Heart right ventricle (tissue), 16 donors: ENCODE measurements around the gene RAB31. TPM values are rescaled to one million over a fixed set of nuclear protein-coding genes. Genes with fewer than 3 reads are reported as not detected.

Experiments used
- ATAC-seq, 8 donors: fragments of 200-7000 bp; cut with Tn5 transposase; one replicate each; pipeline ENCODE4 v1.9.1; 2020; ENCODE audit warnings: mild to moderate bottlenecking in 8 of 8, moderate library complexity in 8 of 8, moderate number of reproducible peaks in 1 of 8
- DNase-seq, 2 donors: peaks; one replicate each; pipeline ENCODE4 v3.0.0-alpha.2; 2020
- H3K27ac ChIP-seq, 10 donors: fragments of 200-600 bp; sonication (generic) in 2 of 10; one replicate each; pipeline versions ENCODE4 v1.5.0 to v1.8.0; 2020 to 2022; ENCODE audit warnings: mild to moderate bottlenecking in 3 of 10
- H3K27me3 ChIP-seq, 7 donors: fragments of 200-600 bp; one replicate each; pipeline ENCODE4 v1.8.0; 2021 to 2022; ENCODE audit warnings: mild to moderate bottlenecking in 2 of 7
- H3K36me3 ChIP-seq, 9 donors: fragments of 200-600 bp; sonication (generic) in 1 of 9; one replicate each; pipeline versions ENCODE4 v1.5.0 to v1.8.0; 2020 to 2022; ENCODE audit warnings: mild to moderate bottlenecking in 2 of 9
- H3K4me1 ChIP-seq, 9 donors: fragments of 200-600 bp; sonication (generic) in 1 of 9; one replicate each; pipeline versions ENCODE4 v1.5.0 to v1.8.0; 2020 to 2022; ENCODE audit warnings: mild to moderate bottlenecking in 4 of 9
- H3K4me3 ChIP-seq, 10 donors: fragments of 200-600 bp; sonication (generic) in 2 of 10; one replicate each; pipeline versions ENCODE4 v1.5.0 to v1.8.0; 2020 to 2022; ENCODE audit warnings: mild to moderate bottlenecking in 7 of 10, moderate library complexity in 2 of 10
- H3K9me3 ChIP-seq, 11 donors: fragments of 200-600 bp in 10 of 11; sonication (generic) in 2 of 11; one replicate each; pipeline versions ENCODE4 v1.5.0 to v1.8.0; 2013 to 2022; ENCODE audit warnings: mild to moderate bottlenecking in 2 of 11, control low read depth in 1 of 11, moderate library complexity in 1 of 11
- WGBS, 2 donors: extraction: QIAGEN DNeasy Blood & Tissue Kit; methylation state at CpG; one replicate each; pipeline ENCODE4 v1.1.7; 2013; ENCODE audit warnings: inconsistent platforms in 1 of 2; 5-methylcytosine and 5-hydroxymethylcytosine counted together
- intact Hi-C, 10 donors: fragments of 100-400 bp; cut with DNase I; formaldehyde crosslinking; loops; one replicate each; pipeline versions ENCODE4 v1.11.1 to v1.14.2; 2022
- polyA plus RNA-seq, 2 donors: library from polyadenylated mRNA; stranded (reverse); fragments of 200-250 nt; gene quantifications; one replicate each; pipeline ENCODE4 v1.2.3, GENCODE V29; 2013
- total RNA-seq, 10 donors: library from RNA; stranded (reverse); fragmentation: NEBNext Ultra II Directional in 3 of 10; extraction: Animal tissue kit (Norgen Biotek cat#: 25700) in 3 of 10; gene quantifications; one replicate each; pipeline versions ENCODE4 v1.2.1 to v1.2.4, GENCODE V29; 2021 to 2023
- TF ChIP-seq, protein P1 (sequence below), 9 donors: fragments of 200-600 bp; sonication (generic) in 2 of 9; IDR thresholded peaks; one replicate each; pipeline versions ENCODE4 v1.5.0 to v1.8.0; 2021 to 2022; ENCODE audit warnings: antibody characterized with exemption in 9 of 9, mild to moderate bottlenecking in 5 of 9, moderate library complexity in 1 of 9
- donor health status: Arrhythmogenic right ventricular cardiomyopathy.
- donor health status: ischemic (EF 13 %, LVEDD 7.1; RV severe dilation, severe dysfunction).
- donor health status: healthy with polysubstance abuse.
- donor health status: DM: no; HTN: yes; CAD: no.
- donor health status: DM: no; HTN: no; CAD: no.
- donor health status: ischemic (EF 25% LVEDD 6.9; RV normal size, moderate dysfunction).
- donor health status: ischemic (EF 25% LVEDD 5.7; RV mildly dilated, moderate dysfunction).
- donor health status: healthy.
- donor health status: DM: yes; HTN: yes; CAD: no.
- donor health status: Ischemic cardiomyopathy.
- donor health status: ischemic (EF 35%, LVEDD 5.7; RV mildly dilated, moderate dysfunction).
- donor health status: nonischemic (EF 11% LVEDD 7.7; RV severe dilation, severe dysfunction).
- donor health status: DM: yes; HTN: yes; CAD: no.
- donor health status: PGD.
- donor health status: ischemic (EF 29% LVEDD 5.4; RV normal size, mild dysfunction).
- donor health status: nonischemic (EF 23%, LVEDD 6.1; RV moderate dilation, normal function).

The RAB31 gene
- total and polyA plus RNA-seq, 12 donors: 4.5 to 47.8 (median 16.6) TPM

DNA sequence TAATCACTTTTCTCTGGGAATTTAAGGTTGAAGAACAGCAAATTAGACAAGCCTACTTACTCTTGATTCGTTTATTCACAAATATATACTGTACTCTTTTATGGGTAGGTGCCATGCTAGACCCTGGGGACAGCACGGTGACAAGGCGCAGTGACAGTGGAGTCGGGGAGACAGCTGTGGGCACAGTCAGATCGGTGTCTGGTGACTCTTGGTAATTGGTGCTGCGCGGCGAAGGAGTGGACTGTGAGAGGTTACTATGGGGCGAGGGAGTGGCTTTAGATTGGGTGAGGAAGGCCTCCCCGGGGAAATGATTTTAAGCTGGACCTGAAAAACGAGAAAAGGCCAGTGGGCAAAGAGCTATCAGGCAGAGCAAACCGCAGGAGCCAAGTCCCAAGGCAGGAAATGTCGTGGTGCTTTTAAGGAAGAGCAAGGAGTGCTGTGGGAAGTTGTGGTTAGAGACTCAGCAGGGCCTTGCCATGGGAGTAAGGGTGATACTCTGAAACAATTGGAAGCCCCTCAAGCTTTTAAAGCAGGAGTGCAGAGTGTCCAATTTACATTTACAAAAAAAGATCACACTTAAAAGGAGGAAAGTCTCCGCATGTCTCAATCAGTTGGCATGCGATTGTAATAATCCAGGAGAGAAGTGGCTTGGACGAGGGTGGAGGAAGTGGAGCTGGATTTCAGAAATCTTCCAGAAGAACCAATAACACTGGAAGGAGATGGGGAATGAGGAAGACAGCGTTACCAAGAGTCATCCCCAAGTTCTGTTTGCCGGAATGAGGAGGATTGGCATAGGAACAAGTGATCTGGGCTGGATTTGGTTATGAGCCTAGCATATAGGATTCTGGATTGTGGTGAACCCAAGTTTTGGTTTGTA, 141.5 kb downstream of the RAB31 start:
- DNase-seq: peak; percentile 43 to 44
- Histone ChIP-seq H3K27ac (peak overlapping the region in 8 of 10 donors; percentile 29 to 84 (median 50)), H3K9me3 (no peaks in the 10 kb centered on the region), H3K36me3 (peaks cover 0 to 25% (median 0%) of the 10 kb centered on the region in 9 donors), H3K4me3 (peak overlapping the region in 1 of 10 donors; percentile 11), H3K4me1 (peaks cover 6 to 72% (median 32%) of the 10 kb centered on the region in 9 donors), H3K27me3 (no peaks in the 10 kb centered on the region)
- intact Hi-C loops: loop anchor here in 3 of 10 donors (10.0 kb wide), 2 partner anchors 45 to 65 kb away; partner anchors contain the start of gene VAPA (in 2 of the 3)
- peak; percentile 72 to 87 (median 78) for ATAC-seq
- WGBS, 2 donors: 67 to 75% methylated on average over 18 of the region's 18 CpGs
- TF ChIP-seq, protein P1, sequence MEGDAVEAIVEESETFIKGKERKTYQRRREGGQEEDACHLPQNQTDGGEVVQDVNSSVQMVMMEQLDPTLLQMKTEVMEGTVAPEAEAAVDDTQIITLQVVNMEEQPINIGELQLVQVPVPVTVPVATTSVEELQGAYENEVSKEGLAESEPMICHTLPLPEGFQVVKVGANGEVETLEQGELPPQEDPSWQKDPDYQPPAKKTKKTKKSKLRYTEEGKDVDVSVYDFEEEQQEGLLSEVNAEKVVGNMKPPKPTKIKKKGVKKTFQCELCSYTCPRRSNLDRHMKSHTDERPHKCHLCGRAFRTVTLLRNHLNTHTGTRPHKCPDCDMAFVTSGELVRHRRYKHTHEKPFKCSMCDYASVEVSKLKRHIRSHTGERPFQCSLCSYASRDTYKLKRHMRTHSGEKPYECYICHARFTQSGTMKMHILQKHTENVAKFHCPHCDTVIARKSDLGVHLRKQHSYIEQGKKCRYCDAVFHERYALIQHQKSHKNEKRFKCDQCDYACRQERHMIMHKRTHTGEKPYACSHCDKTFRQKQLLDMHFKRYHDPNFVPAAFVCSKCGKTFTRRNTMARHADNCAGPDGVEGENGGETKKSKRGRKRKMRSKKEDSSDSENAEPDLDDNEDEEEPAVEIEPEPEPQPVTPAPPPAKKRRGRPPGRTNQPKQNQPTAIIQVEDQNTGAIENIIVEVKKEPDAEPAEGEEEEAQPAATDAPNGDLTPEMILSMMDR (IDR thresholded peaks at IDR 0.05): no peak

DNA sequence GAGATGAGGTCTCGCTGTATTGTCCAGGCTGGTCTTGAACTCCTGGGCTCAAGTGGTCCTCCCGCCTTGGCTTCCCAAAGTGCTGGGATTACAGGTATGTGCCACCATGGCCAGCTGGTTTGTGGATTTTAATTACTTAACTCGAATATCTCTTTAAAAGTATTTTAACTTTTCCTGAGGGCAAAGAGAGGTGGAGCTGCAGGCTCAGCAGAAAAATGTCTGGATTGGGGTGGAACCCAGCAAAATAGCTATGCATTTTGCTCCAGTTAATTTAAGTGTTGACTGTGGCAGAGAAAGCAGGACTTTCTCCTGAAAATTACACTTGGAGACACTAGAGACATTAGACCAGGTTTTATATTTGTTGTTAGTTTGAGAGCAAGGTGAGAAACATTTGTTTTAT, 142.2 kb downstream of the RAB31 start:
- 91 to 94% methylated on average over 3 of the region's 3 CpGs for WGBS, 2 donors
- H3K4me3 ChIP-seq: no peak overlapping the region
- H3K27me3 ChIP-seq: no peaks in the 10 kb centered on the region
- intact Hi-C loops: loop anchor here in 1 of 10 donors (10.0 kb wide), 1 partner anchor 46 kb away; no protein-coding TSS in a partner anchor
- H3K36me3 ChIP-seq: peaks cover 0 to 25% (median 0%) of the 10 kb centered on the region in 9 donors
- H3K9me3 ChIP-seq: no peaks in the 10 kb centered on the region
- H3K27ac ChIP-seq: peak overlapping the region in 6 of 10 donors; percentile 29 to 84 (median 62)
- peaks cover 6 to 74% (median 30%) of the 10 kb centered on the region in 9 donors for H3K4me1 ChIP-seq
- TF ChIP-seq, protein P1 (IDR thresholded peaks at IDR 0.05): no peak
- ATAC-seq (no peak), DNase-seq (no peak)

DNA sequence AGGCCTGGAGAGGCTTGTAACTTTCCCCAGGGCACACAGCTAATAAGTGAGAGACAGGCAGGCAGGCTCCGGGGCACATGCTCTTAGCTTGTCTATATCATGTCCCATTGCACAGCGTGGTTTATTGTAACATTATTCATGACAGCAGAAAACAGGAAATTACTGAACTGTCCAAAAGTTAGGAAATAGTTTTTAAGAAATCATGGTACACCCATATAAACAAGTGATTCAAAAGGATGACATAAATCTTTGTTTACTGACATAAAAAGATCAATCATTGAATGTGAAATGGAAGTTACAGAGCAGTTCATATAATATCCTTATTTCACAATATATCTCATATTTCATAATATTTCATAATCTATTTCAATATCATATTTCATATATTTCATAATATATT, 143.4 kb downstream of the RAB31 start:
- 78 to 82% methylated on average over 2 of the region's 2 CpGs for whole genome bisulfite sequencing, 2 donors
- Histone ChIP-seq H3K27ac (peak overlapping the region in 1 of 10 donors; percentile 84), H3K4me1 (peaks cover 4 to 74% (median 18%) of the 10 kb centered on the region in 9 donors), H3K36me3 (peaks cover 0 to 14% (median 0%) of the 10 kb centered on the region in 9 donors), H3K9me3 (no peaks in the 10 kb centered on the region), H3K4me3 (no peak overlapping the region), H3K27me3 (no peaks in the 10 kb centered on the region)
- DNase-seq (no peak), ATAC-seq (peak in 1 of 8 donors; percentile 25)
- intact Hi-C loops: loop anchor here in 1 of 10 donors (10.0 kb wide), 1 partner anchor 47 kb away; no protein-coding TSS in a partner anchor
- TF ChIP-seq, protein P1 (IDR thresholded peaks at IDR 0.05): no peak

DNA sequence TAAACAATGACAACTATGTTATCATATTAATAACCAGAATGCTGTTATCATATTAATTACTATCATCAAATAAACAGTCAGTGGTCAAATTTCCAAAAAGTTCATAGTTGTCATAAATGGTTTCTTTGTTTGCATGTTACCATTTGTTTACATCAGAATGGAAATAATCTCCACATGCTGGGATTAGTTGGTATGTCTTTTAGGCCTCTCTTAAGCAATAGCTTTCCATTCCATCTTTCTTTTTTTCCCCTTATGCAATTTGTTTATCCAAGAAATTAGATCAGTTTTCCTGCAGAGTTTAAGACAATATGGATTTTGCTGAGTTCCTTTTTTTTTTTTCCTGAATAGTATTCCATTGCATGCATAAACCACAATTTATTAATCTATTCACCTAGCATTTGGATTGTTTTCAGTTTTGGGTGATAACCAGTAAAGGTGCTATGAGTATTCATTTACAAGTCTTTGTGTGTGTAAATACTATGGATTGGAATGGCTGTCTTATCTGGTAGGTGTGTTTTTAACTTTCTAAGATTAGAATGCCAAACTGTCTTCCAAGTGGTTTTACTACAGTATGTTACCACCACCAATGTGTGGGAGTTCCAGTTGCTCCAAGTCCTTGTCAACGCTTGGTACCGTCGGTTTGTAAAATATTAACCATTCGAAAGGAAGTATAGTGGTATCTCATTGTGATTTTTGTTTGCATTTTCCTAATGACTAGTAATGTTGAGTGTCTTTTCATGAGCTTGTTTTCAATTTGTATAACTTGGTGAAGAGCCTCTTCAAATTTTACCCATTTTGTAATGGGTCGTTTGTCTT, 144.4 kb downstream of the RAB31 start:
- TF ChIP-seq, protein P1 (IDR thresholded peaks at IDR 0.05): no peak
- Histone ChIP-seq H3K36me3 (peaks cover 0 to 6% (median 0%) of the 10 kb centered on the region in 9 donors), H3K4me3 (no peak overlapping the region), H3K27me3 (no peaks in the 10 kb centered on the region), H3K4me1 (peaks cover 0 to 70% (median 9%) of the 10 kb centered on the region in 9 donors), H3K9me3 (no peaks in the 10 kb centered on the region), H3K27ac (no peak overlapping the region)
- 66 to 75% methylated on average over 5 of the region's 5 CpGs for WGBS, 2 donors
- ATAC-seq: no peak
- intact Hi-C loops: loop anchor here in 1 of 10 donors (10.0 kb wide), 1 partner anchor 48 kb away; no protein-coding TSS in a partner anchor
- DNase-seq: no peak
